Activated CD4-positive, alpha-beta T cell treated with anti-CD3 and anti-CD28 coated beads, Interleukin-2, amount 10 ng/mL, durations not matched to agents 24 days and 14 days (primary cell): ENCODE measurements around the gene USP16. TPM values are rescaled to one million over a fixed set of nuclear protein-coding genes. Genes with fewer than 3 reads are reported as not detected.

Experiments used
- total RNA-seq: library from RNA; stranded (reverse); gene quantifications from 2 replicates; pipeline ENCODE4 v1.2.3, GENCODE V29; 2022

Gene USP16
- total RNA-seq, 1 donor from 2014 or later, result 45.7 TPM

Other genes with a start within 250 kb of the USP16 start
- gene LTN1, start 31.8 kb upstream of the USP16 start, total RNA-seq, result 25.6 and 31.0 TPM in 2 replicates
- gene RWDD2B, start 5.3 kb upstream of the USP16 start, total RNA-seq, result 12.2 and 12.3 TPM in 2 replicates
- gene CCT8, start 49.0 kb downstream of the USP16 start, total RNA-seq, result 432 and 438 TPM in 2 replicates
- 4.0 and 4.3 TPM in 2 replicates for gene MAP3K7CL, start 106.0 kb downstream of the USP16 start, total RNA-seq